GM19023 (cell line): Measurements from ENCODE around the gene NUB1.

Experiments used
- ATAC-seq: cut with Tn5 transposase; IDR thresholded peaks from one replicate; pipeline ENCODE4 v1.9.1; 2021; ENCODE audit warnings: mild to moderate bottlenecking, moderate library complexity; ENCODE audit not compliant: unreplicated experiment

Gene NUB1

GRCh38 chr7:151343516-151343915 lies 1.9 kb downstream of the NUB1 start:
- ATAC-seq: no peak

GRCh38 chr7:151345576-151346469 lies 4.2 kb downstream of the NUB1 start:
- ATAC-seq: no peak

- no peak for ATAC-seq
These were observed 4.8 kb downstream of the NUB1 start for GRCh38 chr7:151346470-151346769.

- ATAC-seq: no peak
These were observed 5.6 kb downstream of the NUB1 start for GRCh38 chr7:151347200-151347599.

- ATAC-seq: no peak
These were observed 7.4 kb downstream of the NUB1 start for GRCh38 chr7:151348970-151349369.

- peak; percentile 43 for ATAC-seq
These were observed 7.9 kb downstream of the NUB1 start for GRCh38 chr7:151349507-151349853.

- ATAC-seq: no peak
These were observed 9.4 kb downstream of the NUB1 start for GRCh38 chr7:151351027-151351426.

GRCh38 chr7:151351967-151352366 lies 10.4 kb downstream of the NUB1 start:
- ATAC-seq: no peak

GRCh38 chr7:151352512-151352911 lies 10.9 kb downstream of the NUB1 start:
- ATAC-seq: no peak

- no peak for ATAC-seq
These were observed 19.8 kb downstream of the NUB1 start for GRCh38 chr7:151361193-151361959.

- ATAC-seq: no peak
These were observed 21.6 kb downstream of the NUB1 start for GRCh38 chr7:151363182-151363581.

- no peak for ATAC-seq
These were observed 24.7 kb downstream of the NUB1 start for GRCh38 chr7:151366166-151366879.

GRCh38 chr7:151366880-151367222 lies 25.2 kb downstream of the NUB1 start:
- ATAC-seq: no peak

GRCh38 chr7:151367284-151367683 lies 25.7 kb downstream of the NUB1 start:
- no peak for ATAC-seq

- ATAC-seq: peak; percentile 97
These were observed 26.5 kb downstream of the NUB1 start for GRCh38 chr7:151368136-151368571.

- ATAC-seq: no peak
These were observed 29.7 kb downstream of the NUB1 start for GRCh38 chr7:151371266-151371665.

GRCh38 chr7:151372612-151373265 lies 31.1 kb downstream of the NUB1 start:
- ATAC-seq: no peak

- no peak for ATAC-seq
These were observed 32.0 kb downstream of the NUB1 start for GRCh38 chr7:151373599-151373998.

GRCh38 chr7:151374139-151374538 lies 32.5 kb downstream of the NUB1 start:
- no peak for ATAC-seq

- no peak for ATAC-seq
These were observed 33.1 kb downstream of the NUB1 start for GRCh38 chr7:151374726-151375125.

- no peak for ATAC-seq
These were observed 34.1 kb downstream of the NUB1 start for GRCh38 chr7:151375530-151376217.
